Measurements from ENCODE around the gene CTTNBP2.

DNA sequence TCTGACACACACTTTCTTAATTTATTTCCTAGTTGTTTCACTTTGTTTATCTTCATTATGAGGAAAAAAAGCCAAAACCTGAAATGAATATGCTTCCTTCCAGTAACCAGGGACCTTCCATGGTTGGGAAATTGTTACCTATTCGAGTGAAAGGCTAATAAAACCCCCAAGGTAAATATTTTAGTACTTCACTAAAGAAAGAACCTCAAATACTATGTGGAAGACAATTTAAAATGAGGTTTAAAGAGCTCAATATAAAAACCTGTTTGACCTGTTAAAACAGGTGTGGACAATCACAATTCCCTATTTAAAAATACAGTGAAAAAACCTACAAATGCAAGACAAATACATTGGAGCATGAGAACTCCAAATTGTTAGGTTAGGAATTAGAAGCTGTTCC is 200.8 kb downstream of the CTTNBP2 start:
- no peak for TF ChIP-seq POLR2A (IDR thresholded peaks at IDR 0.05; ENCODE audit: low read depth, low read length)
- TF ChIP-seq ESRRA (IDR thresholded peaks at IDR 0.05; ENCODE audit: low read length): no peak
- TF ChIP-seq, protein P1, sequence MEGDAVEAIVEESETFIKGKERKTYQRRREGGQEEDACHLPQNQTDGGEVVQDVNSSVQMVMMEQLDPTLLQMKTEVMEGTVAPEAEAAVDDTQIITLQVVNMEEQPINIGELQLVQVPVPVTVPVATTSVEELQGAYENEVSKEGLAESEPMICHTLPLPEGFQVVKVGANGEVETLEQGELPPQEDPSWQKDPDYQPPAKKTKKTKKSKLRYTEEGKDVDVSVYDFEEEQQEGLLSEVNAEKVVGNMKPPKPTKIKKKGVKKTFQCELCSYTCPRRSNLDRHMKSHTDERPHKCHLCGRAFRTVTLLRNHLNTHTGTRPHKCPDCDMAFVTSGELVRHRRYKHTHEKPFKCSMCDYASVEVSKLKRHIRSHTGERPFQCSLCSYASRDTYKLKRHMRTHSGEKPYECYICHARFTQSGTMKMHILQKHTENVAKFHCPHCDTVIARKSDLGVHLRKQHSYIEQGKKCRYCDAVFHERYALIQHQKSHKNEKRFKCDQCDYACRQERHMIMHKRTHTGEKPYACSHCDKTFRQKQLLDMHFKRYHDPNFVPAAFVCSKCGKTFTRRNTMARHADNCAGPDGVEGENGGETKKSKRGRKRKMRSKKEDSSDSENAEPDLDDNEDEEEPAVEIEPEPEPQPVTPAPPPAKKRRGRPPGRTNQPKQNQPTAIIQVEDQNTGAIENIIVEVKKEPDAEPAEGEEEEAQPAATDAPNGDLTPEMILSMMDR (IDR thresholded peaks at IDR 0.05 in 2 of 3, conservative IDR thresholded peaks at IDR 0.05 in 1 of 3; ENCODE audit: control insufficient read depth in 2 of 3, extremely low read depth in 1 of 3, insufficient read depth in 1 of 3, low read depth in 3 of 3, low read length in 3 of 3): no peak
- no peak for TF ChIP-seq POLR2AphosphoS5 (IDR thresholded peaks at IDR 0.05; ENCODE audit: low read length)
- TF ChIP-seq, protein P2, sequence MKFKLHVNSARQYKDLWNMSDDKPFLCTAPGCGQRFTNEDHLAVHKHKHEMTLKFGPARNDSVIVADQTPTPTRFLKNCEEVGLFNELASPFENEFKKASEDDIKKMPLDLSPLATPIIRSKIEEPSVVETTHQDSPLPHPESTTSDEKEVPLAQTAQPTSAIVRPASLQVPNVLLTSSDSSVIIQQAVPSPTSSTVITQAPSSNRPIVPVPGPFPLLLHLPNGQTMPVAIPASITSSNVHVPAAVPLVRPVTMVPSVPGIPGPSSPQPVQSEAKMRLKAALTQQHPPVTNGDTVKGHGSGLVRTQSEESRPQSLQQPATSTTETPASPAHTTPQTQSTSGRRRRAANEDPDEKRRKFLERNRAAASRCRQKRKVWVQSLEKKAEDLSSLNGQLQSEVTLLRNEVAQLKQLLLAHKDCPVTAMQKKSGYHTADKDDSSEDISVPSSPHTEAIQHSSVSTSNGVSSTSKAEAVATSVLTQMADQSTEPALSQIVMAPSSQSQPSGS (IDR thresholded peaks at IDR 0.05; ENCODE audit: low read length): no peak
- no peak for TF ChIP-seq ZNF274 (IDR thresholded peaks at IDR 0.05; ENCODE audit: insufficient read depth, insufficient read length)
- no peak for TF ChIP-seq ETV6 (conservative IDR thresholded peaks at IDR 0.05 in 1 of 2, IDR thresholded peaks at IDR 0.05 in 1 of 2; ENCODE audit: borderline replicate concordance in 1 of 2, low read depth in 1 of 2)
- TF ChIP-seq, protein P3, sequence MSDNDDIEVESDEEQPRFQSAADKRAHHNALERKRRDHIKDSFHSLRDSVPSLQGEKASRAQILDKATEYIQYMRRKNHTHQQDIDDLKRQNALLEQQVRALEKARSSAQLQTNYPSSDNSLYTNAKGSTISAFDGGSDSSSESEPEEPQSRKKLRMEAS (IDR thresholded peaks at IDR 0.05; ENCODE audit: low read depth, low read length): no peak
